Activated naive CD8-positive, alpha-beta T cell treated with anti-CD3 and anti-CD28 coated beads, Interleukin-2, amount 10 ng/mL, durations not matched to agents 7 days and 5 days (primary cell): Measurements from ENCODE around the gene CENPE. TPM values are rescaled to one million over a fixed set of nuclear protein-coding genes. Genes with fewer than 3 reads are reported as not detected.

Experiments
- ATAC-seq: fragments of 150-1000 bp; cut with Tn5 transposase; one replicate; pipeline ENCODE4 v1.10.0; 2021; ENCODE audit warnings: low read depth, moderate library complexity
- POLR2A ChIA-PET: fragments of 350-600 bp; sonication (Branson Sonifier 250); formaldehyde crosslinking; loops from one replicate; lab custom pipeline; 2021; ENCODE audit warnings: antibody characterized with exemption; lab: Charles Lee
- DNase-seq: peaks from one replicate; pipeline ENCODE4 v3.0.0; 2021
- H3K27ac Mint-ChIP-seq: one replicate; pipeline ENCODE4 v1.8.0; 2022; ENCODE audit warnings: mild to moderate bottlenecking, mixed read lengths
- H3K27me3 Mint-ChIP-seq: one replicate; pipeline ENCODE4 v1.8.0; 2022; ENCODE audit warnings: mild to moderate bottlenecking, moderate library complexity, mixed read lengths
- H3K36me3 Mint-ChIP-seq: one replicate; pipeline ENCODE4 v1.8.0; 2021; ENCODE audit warnings: mild to moderate bottlenecking, mixed read lengths
- H3K4me1 Mint-ChIP-seq: one replicate; pipeline ENCODE4 v1.8.0; 2021; ENCODE audit warnings: mixed read lengths
- H3K4me3 Mint-ChIP-seq: one replicate; pipeline ENCODE4 v1.8.0; 2022; ENCODE audit warnings: mild to moderate bottlenecking, moderate library complexity, mixed read lengths
- H3K9me3 Mint-ChIP-seq: one replicate; pipeline ENCODE4 v1.8.0; 2021; ENCODE audit warnings: mixed read lengths
- total RNA-seq, 2 experiments: library from RNA; stranded (reverse); gene quantifications; one replicate each; pipeline ENCODE4 v1.2.3, GENCODE V29; 2021

CENPE gene
- total RNA-seq, 2 experiments from 2014 or later = 44.7 to 51.4 TPM

DNA sequence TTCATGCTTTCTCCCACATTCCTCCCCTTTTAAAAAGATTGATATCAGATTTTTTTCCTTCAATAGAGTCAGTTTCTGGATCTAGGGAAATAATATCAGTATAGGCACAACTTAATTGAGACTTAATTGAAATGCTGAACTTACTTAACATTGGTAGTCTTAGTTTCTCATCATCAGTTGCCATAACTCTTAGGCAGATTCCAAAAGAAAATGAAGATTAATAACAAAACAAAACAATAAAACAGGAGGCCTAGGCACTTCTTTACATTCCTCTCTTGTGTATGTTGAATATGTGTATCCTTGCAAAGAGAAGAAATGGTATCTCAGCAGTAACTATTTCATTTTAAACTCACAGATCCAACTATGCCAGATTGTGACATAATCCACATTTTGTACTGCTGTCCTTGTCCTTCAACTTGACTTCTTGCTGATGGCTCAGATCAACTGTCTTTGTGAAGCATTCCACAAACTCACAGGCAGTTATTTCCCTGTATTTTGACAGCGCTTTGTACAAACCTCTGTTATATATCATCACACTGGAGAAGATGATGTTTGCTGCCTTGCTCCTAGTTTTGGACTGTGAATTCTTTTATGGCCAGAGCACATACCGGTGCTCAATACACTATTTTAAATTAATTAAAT lies 112.5 kb downstream of the CENPE start:
- peaks cover 21% of the 10 kb centered on the region for H3K36me3 Mint-ChIP-seq
- peaks cover 6% of the 10 kb centered on the region for H3K4me1 Mint-ChIP-seq
- H3K9me3 Mint-ChIP-seq = no peaks in the 10 kb centered on the region
- POLR2A ChIA-PET = no interaction called here
- no peaks in the 10 kb centered on the region for H3K27me3 Mint-ChIP-seq
- no peak overlapping the region for H3K27ac Mint-ChIP-seq
- H3K4me3 Mint-ChIP-seq = no peak overlapping the region
- no peak for ATAC-seq
- no peak for DNase-seq

DNA sequence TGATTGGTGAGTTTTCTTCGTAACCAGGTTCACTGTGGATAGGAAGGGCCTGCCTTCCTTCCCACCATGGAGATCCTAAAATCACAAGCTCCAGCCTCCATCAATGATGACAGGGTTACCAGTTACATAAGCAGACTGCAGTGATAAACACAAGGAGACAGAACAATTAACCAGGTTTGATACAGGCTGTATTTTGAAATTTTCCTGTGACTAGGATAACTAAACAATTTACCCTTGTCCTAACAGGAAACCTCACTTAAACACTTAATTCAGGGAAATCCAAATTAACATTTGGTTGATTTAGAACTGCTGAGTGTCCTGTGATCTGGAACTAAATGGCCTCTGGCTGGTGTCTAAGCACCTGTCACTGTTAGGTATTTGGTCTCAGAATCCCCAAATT lies 118.5 kb downstream of the CENPE start:
- Mint-ChIP-seq H3K27me3 (no peaks in the 10 kb centered on the region), H3K4me1 (peaks cover 23% of the 10 kb centered on the region), H3K36me3 (peaks cover 11% of the 10 kb centered on the region), H3K9me3 (no peaks in the 10 kb centered on the region), H3K4me3 (no peak overlapping the region), H3K27ac (peak overlapping the region; percentile 1)
- ATAC-seq = no peak
- no peak for DNase-seq
- POLR2A ChIA-PET = no interaction called here

DNA sequence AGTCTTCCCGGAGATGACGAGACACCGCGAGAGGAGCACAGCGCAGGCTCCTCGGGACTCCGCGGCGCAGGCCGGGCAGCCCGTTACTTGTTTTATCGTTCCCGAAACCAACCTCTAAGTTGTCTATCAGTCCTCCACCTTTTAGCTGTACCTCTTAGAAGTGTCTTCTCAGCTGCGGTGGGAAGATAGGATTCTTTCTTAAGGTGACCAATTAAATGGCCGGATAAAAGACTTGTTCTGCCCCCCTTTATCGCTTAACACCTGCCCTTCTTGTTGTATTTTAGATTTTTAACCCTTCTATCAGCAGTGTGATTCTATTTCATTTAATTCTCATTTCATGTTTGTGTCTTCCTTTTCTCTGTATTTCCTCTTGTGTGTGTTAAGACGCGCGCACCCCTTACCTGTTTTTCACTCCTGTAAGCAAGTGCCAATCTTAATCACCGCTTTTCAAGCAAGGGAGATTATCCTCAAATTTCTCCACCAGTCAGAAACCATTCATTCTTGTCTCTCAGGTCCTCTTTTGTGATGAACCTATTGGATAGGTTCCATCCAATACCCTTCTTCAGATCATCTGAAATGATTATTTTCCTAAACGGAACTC lies 121.3 kb downstream of the CENPE start, which contains the start of gene SLC9B2:
TSS of gene SLC9B2 (minus strand) at position 15 of the 601 bp plus-strand sequence. CDS start 9,211 bp downstream, outside the sequence.
- Mint-ChIP-seq H3K9me3 (no peaks in the 10 kb centered on the region), H3K27me3 (no peaks in the 10 kb centered on the region), H3K36me3 (peaks cover 17% of the 10 kb centered on the region), H3K27ac (peak within 1 kb of the TSS; percentile 99), H3K4me3 (peak within 1 kb of the TSS; percentile 80), H3K4me1 (peaks cover 38% of the 10 kb centered on the region)
- ATAC-seq (peak; percentile 62), DNase-seq (no peak)
- POLR2A ChIA-PET = interaction anchor here (0.8 to 1.6 kb wide), 5 partner anchors 15 to 249 kb away, joined by 3 to 5 read pairs (median 3); partner anchors contain the start of genes CISD2 and UBE2D3

DNA sequence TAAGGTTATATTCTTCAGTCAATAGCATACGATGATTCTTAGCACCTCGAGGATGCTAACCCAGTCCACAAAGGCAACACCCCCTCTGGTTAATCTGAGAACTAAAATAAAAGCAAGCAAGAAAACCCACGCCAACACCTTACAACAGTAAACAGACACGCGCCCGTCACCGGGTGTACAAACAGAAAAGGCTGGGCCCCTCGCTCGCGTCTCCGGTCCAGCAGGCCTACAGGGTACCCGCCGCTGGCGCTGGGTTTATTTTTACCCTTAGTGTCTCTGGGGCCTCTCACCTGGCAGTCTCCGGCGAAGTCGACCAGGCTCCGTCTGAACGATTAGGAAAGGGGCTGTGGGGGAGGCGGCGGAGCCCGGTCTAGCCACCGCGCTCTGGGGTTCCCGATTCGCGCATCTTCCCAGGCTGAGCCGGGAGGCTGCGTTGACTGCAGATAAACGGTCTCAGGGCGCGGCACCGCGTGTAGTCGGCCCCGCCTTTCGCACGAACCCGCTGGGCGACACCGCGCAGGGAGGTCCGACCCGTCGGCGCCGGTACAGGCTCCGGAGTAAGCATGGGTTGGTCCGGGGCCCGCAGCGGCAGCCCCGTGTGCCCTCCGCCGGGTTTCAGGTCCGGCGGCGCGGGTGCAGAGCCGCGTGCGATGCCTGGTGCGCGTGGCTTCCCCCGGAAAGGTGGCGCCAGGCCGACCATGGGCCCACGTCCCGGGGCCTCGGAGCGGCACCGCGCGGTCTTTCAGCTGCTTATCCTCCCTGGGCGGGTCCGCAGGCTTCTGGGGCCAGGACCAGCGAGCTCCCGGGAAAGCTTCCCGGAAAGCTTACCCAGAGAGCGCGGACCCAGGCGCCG lies 122.0 kb downstream of the CENPE start:
- Mint-ChIP-seq H3K4me1 (peaks cover 38% of the 10 kb centered on the region), H3K4me3 (peak overlapping the region; percentile 80)
- POLR2A ChIA-PET = interaction anchor here (0.8 to 1.6 kb wide), 5 partner anchors 29 to 249 kb away, joined by 3 to 5 read pairs (median 3); partner anchors contain the start of genes CISD2 and UBE2D3

DNA sequence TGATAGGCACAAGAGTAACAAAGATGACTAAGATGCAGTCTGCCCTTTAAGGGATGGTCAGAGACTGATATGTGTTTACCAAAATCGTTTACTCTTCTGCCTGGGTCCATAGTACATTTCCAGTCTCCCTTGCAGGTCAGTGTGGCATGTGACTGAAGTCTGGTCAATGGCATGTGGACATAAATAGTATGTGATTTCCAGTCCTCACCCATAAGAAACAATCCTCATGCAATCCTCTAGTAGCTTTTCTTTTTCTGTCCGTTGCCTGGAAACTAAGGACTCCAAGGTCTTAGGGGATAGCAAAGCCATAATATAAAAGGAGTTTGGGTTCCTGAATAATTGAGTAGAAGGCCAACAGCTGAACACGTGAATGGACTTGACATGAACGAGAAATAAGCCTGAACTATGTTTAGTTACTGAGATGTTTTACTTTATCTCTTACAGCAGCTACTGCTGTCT lies 122.7 kb downstream of the CENPE start:
- H3K9me3 Mint-ChIP-seq = no peaks in the 10 kb centered on the region
- H3K4me1 Mint-ChIP-seq = peaks cover 38% of the 10 kb centered on the region
- POLR2A ChIA-PET = interaction anchor here (0.8 kb wide), 1 partner anchor 247 kb away, joined by 3 read pairs; no protein-coding TSS in a partner anchor
- H3K4me3 Mint-ChIP-seq = peak overlapping the region; percentile 80
- ATAC-seq (no peak), DNase-seq (no peak)
- H3K27ac Mint-ChIP-seq = peak overlapping the region; percentile 99
- H3K36me3 Mint-ChIP-seq = peaks cover 10% of the 10 kb centered on the region
- H3K27me3 Mint-ChIP-seq = no peaks in the 10 kb centered on the region

More for the DNA sequence above, 122.0 kb downstream of the CENPE start:
- Mint-ChIP-seq H3K36me3 (peaks cover 12% of the 10 kb centered on the region), H3K9me3 (no peaks in the 10 kb centered on the region), H3K27me3 (no peaks in the 10 kb centered on the region), H3K27ac (peak overlapping the region; percentile 99)
- peak; percentile 81 for DNase-seq
- ATAC-seq = peak; percentile 75

DNA sequence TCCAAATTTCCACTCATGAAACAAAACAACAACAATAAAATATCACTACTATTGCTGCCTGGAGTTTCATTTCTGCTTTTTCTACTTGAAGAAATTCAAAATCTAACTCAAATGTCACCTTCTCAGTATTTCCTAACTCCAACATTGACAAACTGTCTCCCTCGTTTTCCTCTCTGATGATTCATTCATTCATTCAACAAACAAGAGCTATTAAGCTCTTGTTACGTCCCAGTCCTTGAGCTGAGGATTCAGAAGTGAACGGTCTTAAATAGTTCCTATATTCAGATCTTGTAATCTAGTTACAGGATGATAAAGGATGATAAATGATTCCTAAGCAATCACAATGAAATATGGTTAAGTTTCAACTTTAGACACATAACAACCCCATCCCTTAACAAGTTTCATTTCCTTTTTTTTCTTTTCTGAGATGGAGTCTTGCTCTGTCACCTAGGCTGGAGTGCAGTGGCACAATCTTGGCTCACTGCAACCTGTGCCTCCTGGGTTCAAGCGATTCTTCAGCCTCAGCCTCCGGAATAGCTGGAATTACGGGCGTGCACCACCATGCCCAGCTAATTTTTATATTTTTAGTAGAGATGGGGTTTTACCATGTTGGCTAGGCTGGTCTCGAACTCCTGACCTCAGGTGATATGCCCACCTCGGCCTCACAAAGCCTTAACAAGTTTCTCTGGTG lies 123.3 kb downstream of the CENPE start:
- H3K4me1 Mint-ChIP-seq = peaks cover 38% of the 10 kb centered on the region
- H3K4me3 Mint-ChIP-seq = peak overlapping the region; percentile 80
- POLR2A ChIA-PET = interaction anchor here (0.8 kb wide), 1 partner anchor 246 kb away, joined by 3 read pairs; no protein-coding TSS in a partner anchor
- DNase-seq (no peak), ATAC-seq (no peak)
- H3K27me3 Mint-ChIP-seq = no peaks in the 10 kb centered on the region
- peaks cover 10% of the 10 kb centered on the region for H3K36me3 Mint-ChIP-seq
- H3K9me3 Mint-ChIP-seq = no peaks in the 10 kb centered on the region
- peak overlapping the region; percentile 99 for H3K27ac Mint-ChIP-seq

DNA sequence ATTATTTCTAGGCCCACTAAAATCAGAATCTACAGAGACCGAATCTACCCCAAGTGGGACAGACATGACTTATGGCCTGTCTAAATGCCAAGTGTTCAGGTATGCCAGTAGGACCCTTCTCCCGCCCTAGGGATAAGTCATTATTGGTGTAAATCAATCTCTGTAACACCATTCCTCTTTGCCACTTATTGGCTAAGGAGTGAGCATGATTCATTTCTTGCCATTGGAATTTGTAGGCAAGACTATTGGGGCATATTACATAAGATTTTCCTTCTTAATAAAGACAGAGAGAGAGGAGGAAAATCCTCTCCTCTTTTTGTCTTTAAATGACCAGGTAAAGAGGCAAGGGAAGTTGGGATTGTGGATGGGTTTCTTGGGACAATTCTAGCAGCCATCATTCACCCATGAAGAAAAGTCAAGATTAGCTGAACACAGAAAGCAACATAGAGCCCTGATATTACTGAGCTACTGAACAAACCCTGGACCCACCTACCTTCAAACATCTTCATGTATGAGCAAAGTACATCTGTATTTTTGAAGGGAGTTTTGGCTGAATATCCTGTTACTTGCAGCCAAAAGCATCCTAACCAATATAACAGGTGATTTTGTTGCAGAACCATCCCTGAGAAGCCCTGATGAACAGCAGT lies 124.2 kb downstream of the CENPE start:
- Mint-ChIP-seq H3K27me3 (no peaks in the 10 kb centered on the region), H3K9me3 (no peaks in the 10 kb centered on the region), H3K27ac (no peak overlapping the region), H3K36me3 (peaks cover 13% of the 10 kb centered on the region), H3K4me1 (peaks cover 36% of the 10 kb centered on the region), H3K4me3 (peak overlapping the region; percentile 28)
- no peak for ATAC-seq
- DNase-seq = no peak
- POLR2A ChIA-PET = no interaction called here

DNA sequence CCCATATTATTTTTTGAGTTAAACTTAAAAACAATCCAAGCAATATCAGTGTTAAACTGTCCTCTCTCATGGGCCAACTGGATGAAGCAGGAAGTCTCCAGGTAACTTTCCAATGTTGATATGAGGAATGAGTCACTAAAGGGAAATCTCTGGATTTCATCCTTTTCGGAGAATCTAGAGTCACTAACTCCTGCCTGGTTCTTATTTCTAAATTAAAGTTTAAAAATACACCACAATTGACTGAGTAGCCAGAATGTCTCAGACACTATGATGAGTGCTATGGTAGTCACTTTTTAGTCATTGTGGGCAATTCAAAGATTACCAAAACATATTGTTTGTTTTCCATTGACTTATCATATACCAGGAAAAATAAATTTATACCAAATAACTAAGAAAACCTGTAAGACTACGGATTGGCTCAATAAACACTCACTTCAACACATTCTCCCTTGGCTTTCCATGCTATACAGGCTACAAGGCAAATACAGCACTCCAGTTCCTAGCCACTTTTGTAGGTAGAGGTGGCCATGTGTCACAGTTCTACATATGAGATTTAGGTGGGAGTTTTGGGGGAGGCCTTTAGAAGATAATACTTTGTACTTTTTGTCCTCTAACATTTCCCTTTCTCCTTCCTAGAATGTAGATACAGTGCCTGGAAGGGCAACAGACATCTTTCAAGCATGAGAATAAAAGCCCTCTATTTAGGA lies 130.1 kb downstream of the CENPE start:
- Mint-ChIP-seq H3K9me3 (no peaks in the 10 kb centered on the region), H3K4me1 (peaks cover 11% of the 10 kb centered on the region), H3K36me3 (peaks cover 33% of the 10 kb centered on the region), H3K27ac (no peak overlapping the region), H3K4me3 (no peak overlapping the region), H3K27me3 (no peaks in the 10 kb centered on the region)
- DNase-seq (no peak), ATAC-seq (no peak)
- POLR2A ChIA-PET = no interaction called here

DNA sequence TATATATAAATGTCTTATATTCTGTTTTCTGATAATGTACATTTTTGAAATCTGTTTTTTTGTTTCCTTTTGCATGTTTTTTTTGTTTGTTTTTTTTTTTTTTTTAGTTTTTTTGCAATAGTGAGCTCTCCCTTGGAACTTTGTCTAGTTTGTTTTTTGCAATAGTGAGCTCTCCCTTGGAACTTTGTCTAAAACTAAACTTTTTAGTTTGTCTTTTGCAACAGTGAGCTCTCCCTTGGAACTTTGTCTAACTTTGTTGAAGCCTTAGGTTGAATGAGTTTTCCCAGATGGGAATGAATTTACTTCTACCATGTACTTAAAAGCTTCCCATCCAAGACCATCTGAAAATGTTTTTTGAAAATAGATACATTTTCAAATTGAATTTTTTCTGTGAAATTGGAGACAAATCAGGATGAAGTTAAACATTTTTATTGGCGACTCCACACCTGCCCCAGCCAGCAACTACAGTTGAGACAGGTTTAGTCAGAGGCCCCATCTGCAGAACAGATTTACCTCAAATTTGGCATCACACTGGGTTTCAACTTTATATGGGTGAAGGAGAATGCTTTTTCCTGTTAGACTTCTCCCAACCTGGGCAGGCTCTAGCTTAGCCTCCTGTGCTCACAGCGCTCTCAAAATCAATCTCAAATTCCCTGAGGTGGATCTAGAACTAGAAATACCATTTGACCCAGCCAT lies 137.5 kb downstream of the CENPE start:
- Mint-ChIP-seq H3K4me3 (no peak overlapping the region), H3K9me3 (peaks cover 2% of the 10 kb centered on the region), H3K27ac (no peak overlapping the region), H3K4me1 (peaks cover 2% of the 10 kb centered on the region), H3K27me3 (no peaks in the 10 kb centered on the region), H3K36me3 (peaks cover 43% of the 10 kb centered on the region)
- DNase-seq (no peak), ATAC-seq (no peak)
- POLR2A ChIA-PET = no interaction called here
